ENCODE measurements around the gene FOXN4. TPM values are rescaled to one million over a fixed set of nuclear protein-coding genes. Genes with fewer than 3 reads are reported as not detected.

Gene FOXN4
- total RNA-seq, 2 donors from 2014 or later, result not detected

DNA sequence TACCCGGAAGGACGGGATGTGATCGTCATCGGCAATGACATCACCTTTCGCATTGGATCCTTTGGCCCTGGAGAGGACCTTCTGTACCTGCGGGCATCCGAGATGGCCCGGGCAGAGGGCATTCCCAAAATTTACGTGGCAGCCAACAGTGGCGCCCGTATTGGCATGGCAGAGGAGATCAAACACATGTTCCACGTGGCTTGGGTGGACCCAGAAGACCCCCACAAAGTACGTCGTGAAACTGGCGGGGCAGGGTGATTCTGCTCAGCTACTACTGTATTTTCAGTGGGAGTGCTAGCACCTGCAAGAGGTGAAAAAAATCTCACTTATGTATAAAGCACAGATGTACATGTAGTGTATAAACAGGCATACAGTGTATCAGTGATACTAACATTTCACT lies 62.9 kb downstream of the FOXN4 start:
- no peak overlapping the region for H3K4me3 ChIP-seq
- peaks cover 95% of the 10 kb centered on the region for H3K36me3 ChIP-seq
- TF ChIP-seq, protein P1, sequence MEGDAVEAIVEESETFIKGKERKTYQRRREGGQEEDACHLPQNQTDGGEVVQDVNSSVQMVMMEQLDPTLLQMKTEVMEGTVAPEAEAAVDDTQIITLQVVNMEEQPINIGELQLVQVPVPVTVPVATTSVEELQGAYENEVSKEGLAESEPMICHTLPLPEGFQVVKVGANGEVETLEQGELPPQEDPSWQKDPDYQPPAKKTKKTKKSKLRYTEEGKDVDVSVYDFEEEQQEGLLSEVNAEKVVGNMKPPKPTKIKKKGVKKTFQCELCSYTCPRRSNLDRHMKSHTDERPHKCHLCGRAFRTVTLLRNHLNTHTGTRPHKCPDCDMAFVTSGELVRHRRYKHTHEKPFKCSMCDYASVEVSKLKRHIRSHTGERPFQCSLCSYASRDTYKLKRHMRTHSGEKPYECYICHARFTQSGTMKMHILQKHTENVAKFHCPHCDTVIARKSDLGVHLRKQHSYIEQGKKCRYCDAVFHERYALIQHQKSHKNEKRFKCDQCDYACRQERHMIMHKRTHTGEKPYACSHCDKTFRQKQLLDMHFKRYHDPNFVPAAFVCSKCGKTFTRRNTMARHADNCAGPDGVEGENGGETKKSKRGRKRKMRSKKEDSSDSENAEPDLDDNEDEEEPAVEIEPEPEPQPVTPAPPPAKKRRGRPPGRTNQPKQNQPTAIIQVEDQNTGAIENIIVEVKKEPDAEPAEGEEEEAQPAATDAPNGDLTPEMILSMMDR (IDR thresholded peaks at IDR 0.05), result no peak
- H3K27me3 ChIP-seq, result no peaks in the 10 kb centered on the region
- H3K27ac ChIP-seq, result no peak overlapping the region
- DNase-seq (ENCODE audit: low spot score), result no peak
- no peaks in the 10 kb centered on the region for H3K4me1 ChIP-seq
- no peaks in the 10 kb centered on the region for H3K9me3 ChIP-seq

DNA sequence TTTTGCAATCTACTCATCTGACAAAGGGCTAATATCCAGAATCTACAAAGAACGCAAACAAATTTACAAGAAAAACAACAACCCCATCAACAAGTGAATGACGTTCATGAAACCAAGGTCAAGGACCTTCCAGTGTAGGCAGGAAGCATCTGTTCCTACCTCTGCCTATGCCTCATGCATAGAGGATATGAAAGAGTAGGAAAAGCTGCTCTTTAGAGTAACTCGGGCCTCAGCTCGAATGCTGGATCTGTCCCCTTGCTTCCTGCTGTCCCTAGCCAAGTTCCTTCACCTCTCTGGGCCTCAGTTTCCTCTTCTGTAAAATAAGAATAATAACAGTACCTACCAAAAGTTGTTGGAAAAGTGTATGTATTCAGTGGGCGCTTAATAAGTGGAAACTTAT lies 65.0 kb downstream of the FOXN4 start:
- H3K27ac ChIP-seq, result no peak overlapping the region
- H3K27me3 ChIP-seq, result no peaks in the 10 kb centered on the region

DNA sequence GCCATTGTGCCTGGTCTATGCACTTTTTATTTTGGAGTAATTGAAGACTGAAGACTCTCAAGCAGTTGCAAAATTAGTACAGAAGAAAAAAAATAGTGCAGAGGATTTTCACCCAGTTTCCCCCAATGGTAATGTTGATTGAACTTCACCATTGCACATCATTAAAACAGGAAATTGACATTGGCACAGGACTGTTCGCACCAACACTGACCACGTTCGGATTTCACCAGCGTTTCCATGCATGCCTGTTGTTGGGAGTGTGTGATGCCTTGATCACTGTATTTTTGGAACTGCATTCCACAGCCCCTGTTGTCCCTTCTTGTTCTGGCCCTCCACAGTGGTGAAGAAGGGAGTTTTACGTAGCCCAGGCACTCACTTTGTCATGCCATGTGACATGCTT lies 67.1 kb downstream of the FOXN4 start:
- TF ChIP-seq, protein P1 (IDR thresholded peaks at IDR 0.05), result no peak
- peaks cover 97% of the 10 kb centered on the region for H3K36me3 ChIP-seq

More for the DNA sequence above, 65.0 kb downstream of the FOXN4 start:
- H3K36me3 ChIP-seq, result peaks cover 97% of the 10 kb centered on the region
- H3K9me3 ChIP-seq, result no peaks in the 10 kb centered on the region
- TF ChIP-seq, protein P1 (IDR thresholded peaks at IDR 0.05), result no peak
- H3K4me1 ChIP-seq, result no peaks in the 10 kb centered on the region
- no peak overlapping the region for H3K4me3 ChIP-seq
- DNase-seq (ENCODE audit: low spot score), result no peak

DNA sequence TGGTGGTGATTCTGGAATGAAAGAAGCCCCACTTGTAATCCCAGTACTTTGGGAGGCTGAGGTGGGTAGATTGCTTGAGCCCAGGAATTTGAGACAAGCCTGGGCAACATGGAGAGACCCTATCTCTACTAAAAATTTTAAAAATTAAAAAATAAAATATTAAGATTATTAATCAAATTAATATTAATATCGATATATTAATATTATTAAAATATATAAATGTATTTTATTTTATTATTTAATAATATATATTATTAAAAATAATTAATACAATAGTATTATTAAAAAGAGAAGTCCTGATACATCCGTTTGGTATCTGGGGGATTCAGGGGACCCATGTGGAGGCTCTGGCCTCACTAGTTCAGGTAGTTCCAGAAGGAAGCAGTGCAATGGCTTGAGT lies 68.7 kb downstream of the FOXN4 start:
- Histone ChIP-seq H3K4me3 (no peak overlapping the region), H3K4me1 (no peaks in the 10 kb centered on the region), H3K9me3 (no peaks in the 10 kb centered on the region), H3K36me3 (peaks cover 97% of the 10 kb centered on the region), H3K27me3 (no peaks in the 10 kb centered on the region), H3K27ac (no peak overlapping the region)
- TF ChIP-seq, protein P1 (IDR thresholded peaks at IDR 0.05), result no peak
- DNase-seq (ENCODE audit: low spot score), result no peak

More for the DNA sequence above, 67.1 kb downstream of the FOXN4 start:
- Histone ChIP-seq H3K4me1 (no peaks in the 10 kb centered on the region), H3K9me3 (no peaks in the 10 kb centered on the region), H3K27ac (no peak overlapping the region), H3K4me3 (no peak overlapping the region), H3K27me3 (no peaks in the 10 kb centered on the region)
- no peak for DNase-seq (ENCODE audit: low spot score)

DNA sequence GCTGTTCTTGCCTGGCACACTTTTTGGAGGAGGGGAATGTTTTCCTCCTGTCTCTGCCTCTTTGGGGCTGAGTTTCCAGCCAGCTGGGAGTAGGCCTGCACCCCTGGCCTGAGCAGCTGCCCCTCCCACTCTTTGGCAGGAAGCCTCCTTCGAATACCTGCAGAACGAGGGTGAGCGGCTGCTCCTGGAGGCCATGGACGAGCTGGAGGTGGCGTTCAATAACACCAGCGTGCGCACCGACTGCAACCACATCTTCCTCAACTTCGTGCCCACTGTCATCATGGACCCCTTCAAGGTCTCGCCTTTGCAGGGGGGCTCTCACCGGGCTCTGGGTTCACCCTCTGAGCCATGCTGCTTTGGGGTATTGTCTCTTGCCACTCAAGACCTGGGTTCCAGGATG lies 69.4 kb downstream of the FOXN4 start:
- H3K36me3 ChIP-seq, result peaks cover 96% of the 10 kb centered on the region
- TF ChIP-seq, protein P1 (IDR thresholded peaks at IDR 0.05), result no peak
- H3K9me3 ChIP-seq, result no peaks in the 10 kb centered on the region
- DNase-seq (ENCODE audit: low spot score), result no peak
- no peaks in the 10 kb centered on the region for H3K27me3 ChIP-seq
- H3K27ac ChIP-seq, result no peak overlapping the region
- no peaks in the 10 kb centered on the region for H3K4me1 ChIP-seq
- no peak overlapping the region for H3K4me3 ChIP-seq

DNA sequence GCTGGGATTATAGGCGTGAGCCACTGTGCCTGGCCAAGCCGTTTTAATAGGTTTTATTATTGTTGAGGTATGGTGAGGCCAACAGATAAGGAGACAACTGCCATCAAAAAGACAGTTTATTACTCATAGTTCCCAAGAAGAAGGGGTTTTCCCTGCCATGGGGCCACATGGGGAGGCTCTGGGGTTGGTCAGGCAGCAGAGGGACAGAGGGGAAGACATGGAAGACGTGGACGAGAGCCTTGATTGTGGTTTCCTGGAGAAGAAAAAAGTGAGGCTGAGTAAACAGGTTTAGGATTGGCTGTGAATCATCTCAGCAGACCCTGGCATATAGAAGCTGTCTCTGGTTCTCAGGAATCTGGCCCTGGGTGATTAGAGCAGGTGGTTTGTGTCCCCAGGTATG lies 69.9 kb downstream of the FOXN4 start:
- H3K27ac ChIP-seq, result no peak overlapping the region
- H3K36me3 ChIP-seq, result peaks cover 96% of the 10 kb centered on the region
- H3K4me3 ChIP-seq, result no peak overlapping the region
- H3K4me1 ChIP-seq, result no peaks in the 10 kb centered on the region
- H3K27me3 ChIP-seq, result no peaks in the 10 kb centered on the region
- TF ChIP-seq, protein P1 (IDR thresholded peaks at IDR 0.05), result no peak
- no peak for DNase-seq (ENCODE audit: low spot score)
- no peaks in the 10 kb centered on the region for H3K9me3 ChIP-seq
